Lung (tissue), 12 donors: ENCODE results near the gene IGLL1. TPM values are rescaled to one million over a fixed set of nuclear protein-coding genes. Genes with fewer than 3 reads are reported as not detected.
"Not testable (repeated sequence)": the region's sequence is repeated elsewhere in the genome, so short reads cannot be mapped to it uniquely, and the experiment has no call there.

Experiments
- ATAC-seq: fragments of 200-7000 bp; cut with Tn5 transposase; one replicate; pipeline ENCODE4 v1.9.1; 2020; ENCODE audit warnings: moderate number of reproducible peaks; ENCODE audit not compliant: insufficient read depth, low FRiP score
- DNase-seq, 3 donors: peaks; one replicate each; pipeline ENCODE4 v3.0.0-alpha.2; 2013 to 2017
- H3K27ac ChIP-seq, 2 donors: one replicate each; pipeline ENCODE4 v1.5.1; 2013; ENCODE audit warnings: mild to moderate bottlenecking in 2 of 2, moderate library complexity in 2 of 2, control low read depth in 1 of 2, inconsistent platforms in 1 of 2, low read depth in 1 of 2, low read length in 1 of 2
- H3K27me3 ChIP-seq, 3 donors: one replicate each; pipeline ENCODE4 v1.5.1; 2013; ENCODE audit warnings: low read length in 2 of 3; ENCODE audit not compliant: control insufficient read depth in 3 of 3, insufficient read depth in 3 of 3
- H3K36me3 ChIP-seq, 4 donors: one replicate each; pipeline ENCODE4 v1.5.1; 2013; ENCODE audit warnings: low read length in 4 of 4, mild to moderate bottlenecking in 1 of 4, moderate library complexity in 1 of 4; ENCODE audit not compliant: control insufficient read depth in 4 of 4, insufficient read depth in 4 of 4
- H3K4me1 ChIP-seq, 5 donors: one replicate each; pipeline ENCODE4 v1.5.1; 2013; ENCODE audit warnings: low read length in 5 of 5, mild to moderate bottlenecking in 2 of 5, moderate library complexity in 1 of 5; ENCODE audit not compliant: control insufficient read depth in 5 of 5, insufficient read depth in 5 of 5
- H3K4me3 ChIP-seq: one replicate; pipeline ENCODE4 v1.5.1; 2013; ENCODE audit warnings: mild to moderate bottlenecking, control low read depth, moderate library complexity
- H3K9ac ChIP-seq, 2 donors: one replicate each; pipeline ENCODE4 v1.5.1; 2013; ENCODE audit warnings: low read length in 2 of 2, control low read depth in 1 of 2; ENCODE audit not compliant: insufficient read depth in 1 of 2
- H3K9me3 ChIP-seq, 4 donors: one replicate each; pipeline ENCODE4 v1.5.1; 2013; ENCODE audit warnings: low read length in 3 of 4, mild to moderate bottlenecking in 1 of 4, moderate library complexity in 1 of 4; ENCODE audit not compliant: control insufficient read depth in 4 of 4, insufficient read depth in 3 of 4
- CTCF ChIP-seq: IDR thresholded peaks from 2 replicates; pipeline ENCODE4 v1.5.1; 2012; ENCODE audit warnings: mild to moderate bottlenecking; ENCODE audit errors: control extremely low read depth, extremely low read depth
- WGBS, 2 donors: extraction: QIAGEN DNeasy Blood & Tissue Kit; methylation state at CpG; one replicate each; pipeline ENCODE4 v1.1.7; 2013; 5-methylcytosine and 5-hydroxymethylcytosine counted together
- polyA plus RNA-seq, 2 donors: library from polyadenylated mRNA; stranded (reverse); fragments of 200-250 nt; gene quantifications; one replicate each; pipeline ENCODE4 v1.2.1, GENCODE V29; 2013
- total RNA-seq, 2 donors: library from RNA; depleted of rRNA in 1 of 2; stranded (reverse); fragments of >200 nt in 1 of 2; gene quantifications; one replicate each; pipeline ENCODE4 v1.2.1, GENCODE V29; 2014 to 2021
- donor health status: control.
- donor health status: control.
- donor health status: Bipolar disorder and iron deficiency.
- donor health status: healthy.
- donor health status: DM: yes; HTN: yes; CAD: no.

IGLL1 gene
- total and polyA plus RNA-seq, 4 donors: 0.16 to 0.28 TPM; not detected in 2

- WGBS, 2 donors: 28 to 30% methylated on average over 21 of the region's 21 CpGs
- TF ChIP-seq CTCF: peak; percentile 97
- H3K9me3 ChIP-seq: no peaks in the 10 kb centered on the region
- DNase-seq (peak; percentile 81 to 89 (median 89)), ATAC-seq (peak; percentile 95)
- H3K27me3 ChIP-seq: no peaks in the 10 kb centered on the region
- H3K9ac ChIP-seq: peak overlapping the region in 1 of 2 donors; percentile 46
- no peaks in the 10 kb centered on the region for H3K36me3 ChIP-seq
- H3K4me1 ChIP-seq: peaks cover 0 to 33% (median 13%) of the 10 kb centered on the region in 5 donors
- H3K4me3 ChIP-seq: no peak overlapping the region
- no peak overlapping the region for H3K27ac ChIP-seq
Measured at GRCh38 chr22:23539135-23539838, 40.8 kb downstream of the IGLL1 start.

GRCh38 chr22:23538696-23539030, 41.4 kb downstream of the IGLL1 start:
- not testable (repeated sequence) for H3K36me3 ChIP-seq, DNase-seq, H3K27me3 ChIP-seq, ATAC-seq, H3K4me3 ChIP-seq, H3K9me3 ChIP-seq, H3K27ac ChIP-seq, H3K9ac ChIP-seq
- 72 to 75% methylated on average over 6 of the region's 6 CpGs for WGBS, 2 donors
- H3K4me1 ChIP-seq: peaks cover 0 to 37% (median 17%) of the 10 kb centered on the region in 5 donors

GRCh38 chr22:23537830-23538695, 42.0 kb downstream of the IGLL1 start:
- not testable (repeated sequence) for H3K4me3 ChIP-seq, H3K36me3 ChIP-seq, H3K9me3 ChIP-seq, H3K9ac ChIP-seq, ATAC-seq, H3K27ac ChIP-seq, H3K27me3 ChIP-seq
- peak in 1 of 3 donors; percentile 54 for DNase-seq
- 61 to 78% methylated on average over 19 of the region's 19 CpGs for WGBS, 2 donors
- H3K4me1 ChIP-seq: peaks cover 0 to 43% (median 18%) of the 10 kb centered on the region in 5 donors

GRCh38 chr22:23537416-23537815, 42.7 kb downstream of the IGLL1 start:
- H3K9ac ChIP-seq: no peak overlapping the region
- peak in 1 of 3 donors; percentile 51 for DNase-seq
- TF ChIP-seq CTCF: no peak
- no peak overlapping the region for H3K4me3 ChIP-seq
- H3K27me3 ChIP-seq: no peaks in the 10 kb centered on the region
- no peaks in the 10 kb centered on the region for H3K9me3 ChIP-seq
- no peak for ATAC-seq
- peaks cover 0 to 49% (median 18%) of the 10 kb centered on the region in 5 donors for H3K4me1 ChIP-seq
- no peak overlapping the region for H3K27ac ChIP-seq
- WGBS, 2 donors: 73 to 74% methylated on average over 11 of the region's 11 CpGs
- H3K36me3 ChIP-seq: no peaks in the 10 kb centered on the region
